Measurements from ENCODE around the gene COQ8A.

The COQ8A gene

GRCh38 chr1:226975259-226976250 is 35.5 kb downstream of the COQ8A start:
- no peak overlapping the region for H3K9ac ChIP-seq (ENCODE audit: low read depth, low read length)
- H3K27me3 ChIP-seq (ENCODE audit: insufficient read depth, low read length) = no peaks in the 10 kb centered on the region
- no peak overlapping the region for H3K4me3 ChIP-seq (ENCODE audit: low read length)
- H3K27ac ChIP-seq (ENCODE audit: low read depth, low read length) = no peak overlapping the region
- peaks cover 3% of the 10 kb centered on the region; the same call in 1 of the 2 replicates for H3K9me3 ChIP-seq (ENCODE audit: insufficient read depth, low read depth, low read length)
- peaks cover 8% of the 10 kb centered on the region for H3K36me3 ChIP-seq (ENCODE audit: insufficient read depth, low read length)
- peaks cover 5% of the 10 kb centered on the region; the same call in 1 of the 2 replicates for H3K4me1 ChIP-seq (ENCODE audit: insufficient read depth, low read length)
- 92% methylated on average over 29 of the region's 32 CpGs for WGBS

- H3K9me3 ChIP-seq (ENCODE audit: insufficient read depth, low read depth, low read length) = peaks cover 3% of the 10 kb centered on the region; the same call in 1 of the 2 replicates
- H3K36me3 ChIP-seq (ENCODE audit: insufficient read depth, low read length) = peaks cover 8% of the 10 kb centered on the region
- no peak overlapping the region for H3K4me3 ChIP-seq (ENCODE audit: low read length)
- H3K27me3 ChIP-seq (ENCODE audit: insufficient read depth, low read length) = no peaks in the 10 kb centered on the region
- WGBS = 96% methylated on average over 34 of the region's 34 CpGs
- peaks cover 5% of the 10 kb centered on the region; the same call in 1 of the 2 replicates for H3K4me1 ChIP-seq (ENCODE audit: insufficient read depth, low read length)
- H3K9ac ChIP-seq (ENCODE audit: low read depth, low read length) = no peak overlapping the region
- no peak overlapping the region for H3K27ac ChIP-seq (ENCODE audit: low read depth, low read length)
These were observed 36.3 kb downstream of the COQ8A start for GRCh38 chr1:226976276-226976977.

- no peak overlapping the region for H3K27ac ChIP-seq (ENCODE audit: low read depth, low read length)
- H3K9me3 ChIP-seq (ENCODE audit: insufficient read depth, low read depth, low read length) = no peaks in the 10 kb centered on the region
- peaks cover 5% of the 10 kb centered on the region; the same call in 1 of the 2 replicates for H3K4me1 ChIP-seq (ENCODE audit: insufficient read depth, low read length)
- H3K9ac ChIP-seq (ENCODE audit: low read depth, low read length) = no peak overlapping the region
- H3K4me3 ChIP-seq (ENCODE audit: low read length) = no peak overlapping the region
- no peaks in the 10 kb centered on the region for H3K27me3 ChIP-seq (ENCODE audit: insufficient read depth, low read length)
- H3K36me3 ChIP-seq (ENCODE audit: insufficient read depth, low read length) = 0 out of 2 replicates have a peak, but pooled peaks cover 2% of the 10 kb centered on the region
- WGBS = 89% methylated on average over 19 of the region's 21 CpGs
These were observed 37.0 kb downstream of the COQ8A start for GRCh38 chr1:226976978-226977642.

GRCh38 chr1:226977643-226978431 is 37.7 kb downstream of the COQ8A start:
- Histone ChIP-seq H3K4me3 (ENCODE audit: low read length) (no peak overlapping the region), H3K27ac (ENCODE audit: low read depth, low read length) (no peak overlapping the region), H3K36me3 (ENCODE audit: insufficient read depth, low read length) (peaks cover 6% of the 10 kb centered on the region; the same call in 1 of the 2 replicates), H3K4me1 (ENCODE audit: insufficient read depth, low read length) (peaks cover 5% of the 10 kb centered on the region; the same call in 1 of the 2 replicates), H3K9me3 (ENCODE audit: insufficient read depth, low read depth, low read length) (no peaks in the 10 kb centered on the region), H3K9ac (ENCODE audit: low read depth, low read length) (no peak overlapping the region), H3K27me3 (ENCODE audit: insufficient read depth, low read length) (no peaks in the 10 kb centered on the region)
- WGBS = 91% methylated on average over 20 of the region's 20 CpGs

- no peak overlapping the region for H3K4me3 ChIP-seq (ENCODE audit: low read length)
- no peak overlapping the region for H3K27ac ChIP-seq (ENCODE audit: low read depth, low read length)
- H3K4me1 ChIP-seq (ENCODE audit: insufficient read depth, low read length) = peaks cover 5% of the 10 kb centered on the region; the same call in 1 of the 2 replicates
- WGBS = 95% methylated on average over 10 of the region's 10 CpGs
- peaks cover 6% of the 10 kb centered on the region; the same call in 1 of the 2 replicates for H3K36me3 ChIP-seq (ENCODE audit: insufficient read depth, low read length)
- H3K27me3 ChIP-seq (ENCODE audit: insufficient read depth, low read length) = no peaks in the 10 kb centered on the region
- no peak overlapping the region for H3K9ac ChIP-seq (ENCODE audit: low read depth, low read length)
- no peaks in the 10 kb centered on the region for H3K9me3 ChIP-seq (ENCODE audit: insufficient read depth, low read depth, low read length)
These were observed 38.5 kb downstream of the COQ8A start for GRCh38 chr1:226978432-226979114.

GRCh38 chr1:226979115-226979516 is 39.0 kb downstream of the COQ8A start:
- WGBS = 85% methylated on average over 15 of the region's 15 CpGs
- Histone ChIP-seq H3K36me3 (ENCODE audit: insufficient read depth, low read length) (peaks cover 6% of the 10 kb centered on the region; the same call in 1 of the 2 replicates), H3K9ac (ENCODE audit: low read depth, low read length) (no peak overlapping the region), H3K9me3 (ENCODE audit: insufficient read depth, low read depth, low read length) (no peaks in the 10 kb centered on the region), H3K27me3 (ENCODE audit: insufficient read depth, low read length) (no peaks in the 10 kb centered on the region), H3K4me3 (ENCODE audit: low read length) (no peak overlapping the region), H3K4me1 (ENCODE audit: insufficient read depth, low read length) (peaks cover 5% of the 10 kb centered on the region; the same call in 1 of the 2 replicates), H3K27ac (ENCODE audit: low read depth, low read length) (no peak overlapping the region)

- WGBS = 92% methylated on average over 12 of the region's 12 CpGs
- Histone ChIP-seq H3K27me3 (ENCODE audit: insufficient read depth, low read length) (no peaks in the 10 kb centered on the region), H3K4me1 (ENCODE audit: insufficient read depth, low read length) (peaks cover 5% of the 10 kb centered on the region; the same call in 1 of the 2 replicates), H3K4me3 (ENCODE audit: low read length) (no peak overlapping the region), H3K9ac (ENCODE audit: low read depth, low read length) (no peak overlapping the region), H3K36me3 (ENCODE audit: insufficient read depth, low read length) (peaks cover 6% of the 10 kb centered on the region; the same call in 1 of the 2 replicates), H3K27ac (ENCODE audit: low read depth, low read length) (no peak overlapping the region), H3K9me3 (ENCODE audit: insufficient read depth, low read depth, low read length) (no peaks in the 10 kb centered on the region)
These were observed 39.5 kb downstream of the COQ8A start for GRCh38 chr1:226979517-226980121.

GRCh38 chr1:226980122-226980560 is 40.0 kb downstream of the COQ8A start:
- Histone ChIP-seq H3K4me1 (ENCODE audit: insufficient read depth, low read length) (peaks cover 4% of the 10 kb centered on the region; the same call in 1 of the 2 replicates), H3K9ac (ENCODE audit: low read depth, low read length) (no peak overlapping the region), H3K27me3 (ENCODE audit: insufficient read depth, low read length) (no peaks in the 10 kb centered on the region), H3K9me3 (ENCODE audit: insufficient read depth, low read depth, low read length) (no peaks in the 10 kb centered on the region), H3K36me3 (ENCODE audit: insufficient read depth, low read length) (peaks cover 7% of the 10 kb centered on the region; the same call in 1 of the 2 replicates), H3K4me3 (ENCODE audit: low read length) (no peak overlapping the region), H3K27ac (ENCODE audit: low read depth, low read length) (no peak overlapping the region)
- WGBS = 94% methylated on average over 4 of the region's 4 CpGs

- no peak overlapping the region for H3K9ac ChIP-seq (ENCODE audit: low read depth, low read length)
- H3K36me3 ChIP-seq (ENCODE audit: insufficient read depth, low read length) = peaks cover 13% of the 10 kb centered on the region; the same call in 1 of the 2 replicates
- H3K27me3 ChIP-seq (ENCODE audit: insufficient read depth, low read length) = no peaks in the 10 kb centered on the region
- H3K27ac ChIP-seq (ENCODE audit: low read depth, low read length) = no peak overlapping the region
- H3K4me1 ChIP-seq (ENCODE audit: insufficient read depth, low read length) = no peaks in the 10 kb centered on the region; the same call in 1 of the 2 replicates
- WGBS = 94% methylated on average over 26 of the region's 26 CpGs
- no peak overlapping the region for H3K4me3 ChIP-seq (ENCODE audit: low read length)
- H3K9me3 ChIP-seq (ENCODE audit: insufficient read depth, low read depth, low read length) = no peaks in the 10 kb centered on the region
These were observed 40.7 kb downstream of the COQ8A start for GRCh38 chr1:226980565-226981385.
